GM23248 (cell line): Measurements from ENCODE around the gene KLHDC7B.

Experiments
- EZH2 ChIP-seq: fragments of 200-600 bp; sonication (generic); IDR thresholded peaks from 2 replicates; pipeline ENCODE4 v1.6.1; 2018; ENCODE audit warnings: antibody characterized with exemption, mild to moderate bottlenecking; ENCODE audit not compliant: insufficient read depth, poor library complexity, severe bottlenecking
- EZH2phosphoT487 ChIP-seq: fragments of 200-600 bp; sonication (generic); IDR thresholded peaks from 2 replicates; pipeline ENCODE4 v1.6.1; 2018; ENCODE audit warnings: antibody characterized with exemption, moderate library complexity, mild to moderate bottlenecking, low read depth; ENCODE audit not compliant: insufficient read depth

- no peak for TF ChIP-seq EZH2
- TF ChIP-seq EZH2phosphoT487 = no peak
Measured at GRCh38 chr22:50516068-50516467, 29.6 kb upstream of the KLHDC7B start.
